Activated CD8-positive, alpha-beta T cell treated with anti-CD3 and anti-CD28 coated beads, Interleukin-2, amount 10 ng/mL, durations not matched to agents 7 days and 5 days (primary cell): ENCODE measurements around the gene CRNKL1. TPM values are rescaled to one million over a fixed set of nuclear protein-coding genes. Genes with fewer than 3 reads are reported as not detected.
"Not testable (repeated sequence)": the region's sequence is repeated elsewhere in the genome, so short reads cannot be mapped to it uniquely, and the experiment has no call there.

ENCODE experiments used
- ATAC-seq: fragments of 150-1000 bp; cut with Tn5 transposase; one replicate; pipeline ENCODE4 v1.10.0; 2021; ENCODE audit warnings: moderate library complexity
- CTCF ChIA-PET: fragments of 350-600 bp; sonication (Branson Sonifier 250); formaldehyde crosslinking; loops from one replicate; lab custom pipeline; 2021; ENCODE audit warnings: antibody characterized with exemption; lab: Charles Lee
- POLR2A ChIA-PET: fragments of 350-600 bp; sonication (Branson Sonifier 250); formaldehyde crosslinking; loops from one replicate; lab custom pipeline; 2021; ENCODE audit warnings: antibody characterized with exemption; lab: Charles Lee
- DNase-seq: peaks from one replicate; pipeline ENCODE4 v3.0.0-alpha.2; 2020
- H3K27ac Mint-ChIP-seq: one replicate; pipeline ENCODE4 v1.8.0; 2021; ENCODE audit warnings: mild to moderate bottlenecking, mixed read lengths
- H3K27me3 Mint-ChIP-seq: one replicate; pipeline ENCODE4 v1.8.0; 2021; ENCODE audit warnings: low read depth, mixed read lengths
- H3K36me3 Mint-ChIP-seq: one replicate; pipeline ENCODE4 v1.8.0; 2021; ENCODE audit warnings: low read depth, mixed read lengths
- H3K4me1 Mint-ChIP-seq: one replicate; pipeline ENCODE4 v1.8.0; 2021; ENCODE audit warnings: low read depth, mixed read lengths
- H3K4me3 Mint-ChIP-seq: one replicate; pipeline ENCODE4 v1.8.0; 2021; ENCODE audit warnings: mild to moderate bottlenecking, mixed read lengths
- H3K9me3 Mint-ChIP-seq: one replicate; pipeline ENCODE4 v1.8.0; 2022; ENCODE audit warnings: mixed read lengths; ENCODE audit not compliant: insufficient read depth
- total RNA-seq, 2 experiments: library from RNA; stranded (reverse); gene quantifications; one replicate each; pipeline ENCODE4 v1.2.3, GENCODE V29; 2021

The CRNKL1 gene
- total RNA-seq, 2 experiments from 2014 or later, result 17.4 to 20.8 TPM

- no peaks in the 10 kb centered on the region for H3K27me3 Mint-ChIP-seq
- peaks cover 74% of the 10 kb centered on the region for H3K4me1 Mint-ChIP-seq
- no peak for ATAC-seq
- no peaks in the 10 kb centered on the region for H3K9me3 Mint-ChIP-seq
- no peak for DNase-seq
- ChIA-PET POLR2A (interaction anchor here (1.9 kb wide), 1 partner anchor 31 kb away, joined by 5 read pairs; the partner anchor contains the start of genes CFAP61 and CRNKL1), CTCF (interaction anchor here (2.7 kb wide), 1 partner anchor 31 kb away, joined by 15 read pairs; the partner anchor contains the start of genes CFAP61 and CRNKL1)
- peak overlapping the region; percentile 42 for H3K4me3 Mint-ChIP-seq
- peaks cover 44% of the 10 kb centered on the region for H3K36me3 Mint-ChIP-seq
- H3K27ac Mint-ChIP-seq, result peak overlapping the region; percentile 79
These were observed 31.4 kb downstream of the CRNKL1 start for GRCh38 chr20:20020908-20021307.

GRCh38 chr20:20019123-20019522 lies 33.1 kb downstream of the CRNKL1 start:
- ChIA-PET CTCF (interaction anchor here (2.7 kb wide), 1 partner anchor 33 kb away, joined by 15 read pairs; the partner anchor contains the start of genes CFAP61 and CRNKL1), POLR2A (interaction anchor here (1.0 kb wide), 1 partner anchor 33 kb away, joined by 5 read pairs; the partner anchor contains the start of genes CFAP61 and CRNKL1)
- no peak for ATAC-seq
- DNase-seq, result no peak
- H3K9me3 Mint-ChIP-seq, result no peaks in the 10 kb centered on the region
- H3K4me3 Mint-ChIP-seq, result peak overlapping the region; percentile 44
- peaks cover 37% of the 10 kb centered on the region for H3K36me3 Mint-ChIP-seq
- no peaks in the 10 kb centered on the region for H3K27me3 Mint-ChIP-seq
- peaks cover 69% of the 10 kb centered on the region for H3K4me1 Mint-ChIP-seq
- peak overlapping the region; percentile 72 for H3K27ac Mint-ChIP-seq

GRCh38 chr20:20018366-20018765 lies 33.9 kb downstream of the CRNKL1 start:
- Mint-ChIP-seq H3K36me3 (peaks cover 34% of the 10 kb centered on the region), H3K27me3 (no peaks in the 10 kb centered on the region), H3K9me3 (no peaks in the 10 kb centered on the region), H3K4me3 (peak overlapping the region; percentile 93), H3K4me1 (peaks cover 61% of the 10 kb centered on the region), H3K27ac (peak overlapping the region; percentile 72)
- ChIA-PET POLR2A (interaction anchor here (1.0 to 2.6 kb wide), 2 partner anchors 33 to 34 kb away, joined by 5 to 19 read pairs; partner anchors contain the start of genes CFAP61 and CRNKL1), CTCF (no interaction called here)
- DNase-seq (no peak), ATAC-seq (no peak)

- ChIA-PET CTCF (interaction anchor here (1.6 to 1.8 kb wide), 3 partner anchors 11 to 34 kb away, joined by 4 to 13 read pairs (median 5); partner anchors contain the start of genes CFAP61 and CRNKL1), POLR2A (interaction anchor here (2.6 kb wide), 1 partner anchor 34 kb away, joined by 19 read pairs; the partner anchor contains the start of genes CFAP61 and CRNKL1)
- H3K27me3 Mint-ChIP-seq, result no peaks in the 10 kb centered on the region
- peak overlapping the region; percentile 93 for H3K4me3 Mint-ChIP-seq
- peaks cover 59% of the 10 kb centered on the region for H3K4me1 Mint-ChIP-seq
- ATAC-seq (peak; percentile 45), DNase-seq (peak; percentile 47)
- H3K27ac Mint-ChIP-seq, result peak overlapping the region; percentile 81
- peaks cover 34% of the 10 kb centered on the region for H3K36me3 Mint-ChIP-seq
- no peaks in the 10 kb centered on the region for H3K9me3 Mint-ChIP-seq
These were observed 34.5 kb downstream of the CRNKL1 start for GRCh38 chr20:20017844-20018185.

GRCh38 chr20:20017001-20017843 lies 35.0 kb downstream of the CRNKL1 start, which contains the start of gene NAA20:
TSS of gene NAA20 (plus strand) at chr20:20017362. CDS start at chr20:20017397, 35 bp downstream.
- CTCF ChIA-PET, result interaction anchor here (1.0 to 1.8 kb wide), 5 partner anchors 10 to 41 kb away, joined by 3 to 13 read pairs (median 4); partner anchors contain the start of genes CFAP61 and CRNKL1
- H3K4me1 Mint-ChIP-seq, result peaks cover 53% of the 10 kb centered on the region
- POLR2A ChIA-PET, result interaction anchor here (0.6 to 2.6 kb wide), 4 partner anchors 9 to 34 kb away, joined by 3 to 19 read pairs (median 4); partner anchors contain the start of genes CFAP61 and CRNKL1
- H3K27ac Mint-ChIP-seq, result peak within 1 kb of the TSS; percentile 89
- peak within 1 kb of the TSS; percentile 93 for H3K4me3 Mint-ChIP-seq
- H3K36me3 Mint-ChIP-seq, result peaks cover 28% of the 10 kb centered on the region
- H3K9me3 Mint-ChIP-seq, result no peaks in the 10 kb centered on the region
- peak; percentile 94 for DNase-seq
- H3K27me3 Mint-ChIP-seq, result no peaks in the 10 kb centered on the region
- ATAC-seq, result peak; percentile 97

GRCh38 chr20:20014659-20015058 lies 37.6 kb downstream of the CRNKL1 start:
- H3K4me3 Mint-ChIP-seq, result no peak overlapping the region
- DNase-seq, result peak; percentile 28

GRCh38 chr20:20012541-20012940 lies 39.7 kb downstream of the CRNKL1 start:
- Mint-ChIP-seq H3K36me3 (no peaks in the 10 kb centered on the region), H3K4me3 (no peak overlapping the region), H3K9me3 (no peaks in the 10 kb centered on the region), H3K27ac (no peak overlapping the region), H3K4me1 (peaks cover 12% of the 10 kb centered on the region), H3K27me3 (peaks cover 13% of the 10 kb centered on the region)
- CTCF ChIA-PET, result interaction anchor here (1.0 kb wide), 1 partner anchor 14 kb away, joined by 3 read pairs; no protein-coding TSS in a partner anchor
- no peak for ATAC-seq
- POLR2A ChIA-PET, result no interaction called here
- DNase-seq, result no peak

More at GRCh38 chr20:20014659-20015058, 37.6 kb downstream of the CRNKL1 start:
- CTCF ChIA-PET, result interaction anchor here (0.9 to 1.8 kb wide), 2 partner anchors 10 to 579 kb away, joined by 3 to 6 read pairs; no protein-coding TSS in a partner anchor
- no peaks in the 10 kb centered on the region for H3K9me3 Mint-ChIP-seq
- peaks cover 3% of the 10 kb centered on the region for H3K27me3 Mint-ChIP-seq
- POLR2A ChIA-PET, result no interaction called here
- peaks cover 14% of the 10 kb centered on the region for H3K36me3 Mint-ChIP-seq
- ATAC-seq, result no peak
- no peak overlapping the region for H3K27ac Mint-ChIP-seq
- H3K4me1 Mint-ChIP-seq, result peaks cover 30% of the 10 kb centered on the region

GRCh38 chr20:20010639-20011500 lies 41.4 kb downstream of the CRNKL1 start:
- CTCF ChIA-PET, result no interaction called here
- H3K36me3 Mint-ChIP-seq, result no peaks in the 10 kb centered on the region

GRCh38 chr20:20009784-20010253 lies 42.4 kb downstream of the CRNKL1 start:
- no peaks in the 10 kb centered on the region for H3K36me3 Mint-ChIP-seq
- POLR2A ChIA-PET, result no interaction called here
- peaks cover 2% of the 10 kb centered on the region for H3K4me1 Mint-ChIP-seq
- no peak overlapping the region for H3K27ac Mint-ChIP-seq
- ATAC-seq (no peak), DNase-seq (no peak)
- peaks cover 17% of the 10 kb centered on the region for H3K27me3 Mint-ChIP-seq
- no peak overlapping the region for H3K4me3 Mint-ChIP-seq
- H3K9me3 Mint-ChIP-seq, result no peaks in the 10 kb centered on the region
- CTCF ChIA-PET, result no interaction called here

More at GRCh38 chr20:20010639-20011500, 41.4 kb downstream of the CRNKL1 start:
- Mint-ChIP-seq H3K9me3 (no peaks in the 10 kb centered on the region), H3K27ac (no peak overlapping the region), H3K4me3 (no peak overlapping the region), H3K4me1 (peaks cover 5% of the 10 kb centered on the region), H3K27me3 (peaks cover 17% of the 10 kb centered on the region)
- ATAC-seq (no peak), DNase-seq (no peak)
- POLR2A ChIA-PET, result no interaction called here

- no peak for DNase-seq
- Mint-ChIP-seq H3K4me3 (no peak overlapping the region), H3K9me3 (no peaks in the 10 kb centered on the region), H3K27me3 (peaks cover 47% of the 10 kb centered on the region), H3K4me1 (peaks cover 14% of the 10 kb centered on the region), H3K36me3 (no peaks in the 10 kb centered on the region), H3K27ac (no peak overlapping the region)
- ATAC-seq, result no peak
- POLR2A ChIA-PET, result no interaction called here
- CTCF ChIA-PET, result interaction anchor here (1.1 kb wide), 1 partner anchor 9 kb away, joined by 3 read pairs; no protein-coding TSS in a partner anchor
These were observed 46.9 kb downstream of the CRNKL1 start for GRCh38 chr20:20005342-20005741.

- Mint-ChIP-seq H3K4me1 (peaks cover 14% of the 10 kb centered on the region), H3K27me3 (peaks cover 48% of the 10 kb centered on the region), H3K4me3 (peak overlapping the region; percentile 69)
- POLR2A ChIA-PET, DNase-seq, H3K9me3 Mint-ChIP-seq, ATAC-seq, H3K27ac Mint-ChIP-seq, H3K36me3 Mint-ChIP-seq: not testable (repeated sequence)
- CTCF ChIA-PET, result interaction anchor here (1.1 kb wide), 1 partner anchor 10 kb away, joined by 3 read pairs; no protein-coding TSS in a partner anchor
These were observed 48.3 kb downstream of the CRNKL1 start for GRCh38 chr20:20003955-20004322.
